ENCODE measurements around the gene CRYGA. TPM values are rescaled to one million over a fixed set of nuclear protein-coding genes. Genes with fewer than 3 reads are reported as not detected.

CRYGA gene
- polyA plus RNA-seq, 1 donor (not counting 4 experiments of a cell fraction or from before 2014, with no cell fraction given) = not detected

DNA sequence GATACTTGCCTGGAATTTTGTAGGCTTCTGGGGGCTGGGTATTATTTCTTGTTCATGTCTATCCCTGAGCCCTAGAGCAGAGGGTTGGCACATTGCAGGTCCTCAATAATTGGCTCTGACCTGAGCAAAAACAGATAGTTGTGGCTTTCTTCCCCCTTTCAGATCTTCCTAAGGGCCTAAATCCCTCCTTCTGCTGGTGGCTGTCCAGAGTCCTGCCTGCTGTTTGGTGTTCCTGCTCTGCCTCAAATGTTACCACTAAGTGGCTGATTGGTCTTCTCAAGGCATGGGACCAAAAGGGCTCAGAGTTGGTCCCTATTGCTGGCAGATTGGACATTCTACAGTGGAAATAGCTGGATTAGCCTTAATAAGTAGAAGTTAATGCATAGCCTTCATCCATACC, 16.4 kb downstream of the CRYGA start:
- no peak for FAIRE-seq
- Histone ChIP-seq H3K9me3 (ENCODE audit: control insufficient read depth, low read depth, low read length) (no peaks in the 10 kb centered on the region), H4K20me1 (ENCODE audit: control insufficient read depth, extremely low read depth, insufficient read depth, low read length) (no peaks in the 10 kb centered on the region), H3K79me2 (ENCODE audit: control insufficient read depth, insufficient read depth, low read length) (no peaks in the 10 kb centered on the region), H2AFZ (ENCODE audit: control insufficient read depth, low read length) (no peak overlapping the region), H3K9me1 (ENCODE audit: control insufficient read depth, extremely low read depth, insufficient read depth, low read length) (no peaks in the 10 kb centered on the region), H3K4me3 (ENCODE audit: control insufficient read depth in 2 of 3, extremely low read depth in 1 of 3, insufficient read depth in 2 of 3, low read depth in 1 of 3, low read length in 3 of 3) (no peak overlapping the region), H3K27ac (ENCODE audit: control insufficient read depth, insufficient read depth, low read length) (no peak overlapping the region), H3K4me2 (ENCODE audit: control insufficient read depth, extremely low read depth, insufficient read depth, low read depth, low read length) (no peak overlapping the region), H3K9ac (ENCODE audit: control insufficient read depth, extremely low read depth, insufficient read depth, low read length) (no peak overlapping the region), H3K36me3 (ENCODE audit: control insufficient read depth in 2 of 2, extremely low read depth in 1 of 2, insufficient read depth in 2 of 2, low read length in 2 of 2) (no peaks in the 10 kb centered on the region), H3K4me1 (ENCODE audit: control insufficient read depth, extremely low read depth, insufficient read depth, low read length) (no peaks in the 10 kb centered on the region), H3K27me3 (ENCODE audit: control insufficient read depth, extremely low read depth, insufficient read depth, low read length) (no peaks in the 10 kb centered on the region)
- TF ChIP-seq, protein P1, sequence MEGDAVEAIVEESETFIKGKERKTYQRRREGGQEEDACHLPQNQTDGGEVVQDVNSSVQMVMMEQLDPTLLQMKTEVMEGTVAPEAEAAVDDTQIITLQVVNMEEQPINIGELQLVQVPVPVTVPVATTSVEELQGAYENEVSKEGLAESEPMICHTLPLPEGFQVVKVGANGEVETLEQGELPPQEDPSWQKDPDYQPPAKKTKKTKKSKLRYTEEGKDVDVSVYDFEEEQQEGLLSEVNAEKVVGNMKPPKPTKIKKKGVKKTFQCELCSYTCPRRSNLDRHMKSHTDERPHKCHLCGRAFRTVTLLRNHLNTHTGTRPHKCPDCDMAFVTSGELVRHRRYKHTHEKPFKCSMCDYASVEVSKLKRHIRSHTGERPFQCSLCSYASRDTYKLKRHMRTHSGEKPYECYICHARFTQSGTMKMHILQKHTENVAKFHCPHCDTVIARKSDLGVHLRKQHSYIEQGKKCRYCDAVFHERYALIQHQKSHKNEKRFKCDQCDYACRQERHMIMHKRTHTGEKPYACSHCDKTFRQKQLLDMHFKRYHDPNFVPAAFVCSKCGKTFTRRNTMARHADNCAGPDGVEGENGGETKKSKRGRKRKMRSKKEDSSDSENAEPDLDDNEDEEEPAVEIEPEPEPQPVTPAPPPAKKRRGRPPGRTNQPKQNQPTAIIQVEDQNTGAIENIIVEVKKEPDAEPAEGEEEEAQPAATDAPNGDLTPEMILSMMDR (optimal IDR thresholded peaks at IDR 0.05 in 1 of 3, IDR thresholded peaks at IDR 0.05 in 1 of 3, conservative IDR thresholded peaks at IDR 0.05 in 1 of 3; ENCODE audit: extremely low read depth in 1 of 3, insufficient read depth in 2 of 3, low read length in 3 of 3) = no peak
- no peak for TF ChIP-seq EZH2 (IDR thresholded peaks at IDR 0.05; ENCODE audit: low read length)
- dilution Hi-C loops (cut with MboI; ENCODE audit: extremely low pct_ligation_motif_present, low sequenced_read_pairs) = no loop called here
- no peak for DNase-seq (ENCODE audit: low read depth, low spot score)

DNA sequence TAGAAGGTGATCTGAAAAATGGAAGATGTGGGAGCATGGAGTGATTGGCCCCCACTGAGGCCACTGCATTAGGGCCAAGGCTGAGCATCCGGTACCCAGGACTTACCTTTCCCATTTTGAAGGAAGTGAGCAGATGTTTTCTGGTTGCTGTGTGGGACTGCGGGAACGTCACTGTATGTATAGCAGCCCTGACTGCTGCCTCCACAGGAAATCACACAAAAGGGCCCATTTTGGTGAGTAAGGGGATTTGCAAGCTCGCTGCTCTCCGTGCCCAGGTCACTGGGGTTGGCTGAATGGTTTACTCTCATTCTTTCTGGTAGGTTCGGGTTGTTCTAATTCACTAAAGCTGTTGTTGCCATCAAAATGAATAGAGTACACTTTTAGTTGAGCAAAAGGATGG, 17.4 kb downstream of the CRYGA start, which contains the start of gene CRYGB:
CRYGB (minus strand) TSS at position 153 of the 400 bp plus-strand sequence; CDS start at position 115, 38 bp downstream.
- no peaks in the 10 kb centered on the region for H3K27me3 ChIP-seq (ENCODE audit: control insufficient read depth, extremely low read depth, insufficient read depth, low read length)
- no peaks in the 10 kb centered on the region for H3K79me2 ChIP-seq (ENCODE audit: control insufficient read depth, insufficient read depth, low read length)
- no peaks in the 10 kb centered on the region for H4K20me1 ChIP-seq (ENCODE audit: control insufficient read depth, extremely low read depth, insufficient read depth, low read length)
- DNase-seq (ENCODE audit: low read depth, low spot score) (no peak), FAIRE-seq (no peak)
- TF ChIP-seq, protein P1 (optimal IDR thresholded peaks at IDR 0.05 in 1 of 3, IDR thresholded peaks at IDR 0.05 in 1 of 3, conservative IDR thresholded peaks at IDR 0.05 in 1 of 3; ENCODE audit: extremely low read depth in 1 of 3, insufficient read depth in 2 of 3, low read length in 3 of 3) = no peak
- no peak for TF ChIP-seq EZH2 (IDR thresholded peaks at IDR 0.05; ENCODE audit: low read length)
- H3K9ac ChIP-seq (ENCODE audit: control insufficient read depth, extremely low read depth, insufficient read depth, low read length) = no peak within 1 kb of the TSS
- no peak within 1 kb of the TSS for H2AFZ ChIP-seq (ENCODE audit: control insufficient read depth, low read length)
- H3K36me3 ChIP-seq (ENCODE audit: control insufficient read depth in 2 of 2, extremely low read depth in 1 of 2, insufficient read depth in 2 of 2, low read length in 2 of 2) = no peaks in the 10 kb centered on the region
- no peaks in the 10 kb centered on the region for H3K9me1 ChIP-seq (ENCODE audit: control insufficient read depth, extremely low read depth, insufficient read depth, low read length)
- dilution Hi-C loops (cut with MboI; ENCODE audit: extremely low pct_ligation_motif_present, low sequenced_read_pairs) = no loop called here
- H3K4me3 ChIP-seq (ENCODE audit: control insufficient read depth in 2 of 3, extremely low read depth in 1 of 3, insufficient read depth in 2 of 3, low read depth in 1 of 3, low read length in 3 of 3) = no peak within 1 kb of the TSS
- no peak within 1 kb of the TSS for H3K27ac ChIP-seq (ENCODE audit: control insufficient read depth, insufficient read depth, low read length)
- no peak within 1 kb of the TSS for H3K4me2 ChIP-seq (ENCODE audit: control insufficient read depth, extremely low read depth, insufficient read depth, low read depth, low read length)
- H3K4me1 ChIP-seq (ENCODE audit: control insufficient read depth, extremely low read depth, insufficient read depth, low read length) = no peaks in the 10 kb centered on the region
- no peaks in the 10 kb centered on the region for H3K9me3 ChIP-seq (ENCODE audit: control insufficient read depth, low read depth, low read length)

Data from keratinocyte (primary cell).